ENCODE results near the gene CCR7.

CCR7 gene

DNA sequence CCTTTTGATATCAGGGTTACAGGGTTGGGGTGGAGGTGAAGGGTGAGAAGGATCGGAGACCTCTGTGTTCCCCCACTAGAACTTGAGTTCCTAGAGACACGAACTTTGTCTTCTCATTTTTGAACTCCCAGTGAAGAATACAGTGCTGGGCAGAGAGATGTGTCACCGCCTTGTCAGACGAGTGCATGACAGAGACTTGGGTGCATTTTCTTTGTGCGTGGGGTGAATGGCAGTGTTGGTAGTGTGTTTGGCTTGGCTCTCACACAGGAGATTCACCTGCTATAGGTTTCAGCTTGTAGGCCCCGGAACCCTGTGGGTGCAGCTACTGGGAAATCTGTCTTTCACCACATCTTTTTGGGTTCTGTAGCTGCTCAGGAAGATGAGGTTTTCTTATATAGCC lies 40.0 kb upstream of the CCR7 start:
- H3F3A ChIP-seq (ENCODE audit: insufficient read depth, low read length) = no peaks in the 10 kb centered on the region
- H3K9me2 ChIP-seq (replicated peaks; ENCODE audit: insufficient read depth, low read length) = no peaks in the 10 kb centered on the region
- no peak overlapping the region for H3K4me3 ChIP-seq (ENCODE audit: low read length)
- H3K4me2 ChIP-seq (ENCODE audit: low read depth, low read length) = no peak overlapping the region
- no peak overlapping the region for H3K9ac ChIP-seq (ENCODE audit: low read length)
- no peaks in the 10 kb centered on the region for H3K4me1 ChIP-seq (ENCODE audit: low read length)
- H3K27ac ChIP-seq (ENCODE audit: low read length) = no peak overlapping the region
- H4K20me1 ChIP-seq (ENCODE audit: insufficient read depth, low read length) = no peaks in the 10 kb centered on the region
- no peaks in the 10 kb centered on the region for H3K9me3 ChIP-seq (replicated peaks; ENCODE audit: insufficient read depth, low read length)
- no peak for DNase-seq
- no peaks in the 10 kb centered on the region for H3K79me2 ChIP-seq (ENCODE audit: low read length)
- H2AFZ ChIP-seq (ENCODE audit: low read length) = no peak overlapping the region
- no peaks in the 10 kb centered on the region for H3K27me3 ChIP-seq (replicated peaks; ENCODE audit: insufficient read depth, low read length)
- H3K36me3 ChIP-seq (replicated peaks; ENCODE audit: insufficient read depth, low read length) = no peaks in the 10 kb centered on the region
- TF ChIP-seq EZH2phosphoT487 (IDR thresholded peaks at IDR 0.05; ENCODE audit: low read length) = no peak
- TF ChIP-seq, protein P1, sequence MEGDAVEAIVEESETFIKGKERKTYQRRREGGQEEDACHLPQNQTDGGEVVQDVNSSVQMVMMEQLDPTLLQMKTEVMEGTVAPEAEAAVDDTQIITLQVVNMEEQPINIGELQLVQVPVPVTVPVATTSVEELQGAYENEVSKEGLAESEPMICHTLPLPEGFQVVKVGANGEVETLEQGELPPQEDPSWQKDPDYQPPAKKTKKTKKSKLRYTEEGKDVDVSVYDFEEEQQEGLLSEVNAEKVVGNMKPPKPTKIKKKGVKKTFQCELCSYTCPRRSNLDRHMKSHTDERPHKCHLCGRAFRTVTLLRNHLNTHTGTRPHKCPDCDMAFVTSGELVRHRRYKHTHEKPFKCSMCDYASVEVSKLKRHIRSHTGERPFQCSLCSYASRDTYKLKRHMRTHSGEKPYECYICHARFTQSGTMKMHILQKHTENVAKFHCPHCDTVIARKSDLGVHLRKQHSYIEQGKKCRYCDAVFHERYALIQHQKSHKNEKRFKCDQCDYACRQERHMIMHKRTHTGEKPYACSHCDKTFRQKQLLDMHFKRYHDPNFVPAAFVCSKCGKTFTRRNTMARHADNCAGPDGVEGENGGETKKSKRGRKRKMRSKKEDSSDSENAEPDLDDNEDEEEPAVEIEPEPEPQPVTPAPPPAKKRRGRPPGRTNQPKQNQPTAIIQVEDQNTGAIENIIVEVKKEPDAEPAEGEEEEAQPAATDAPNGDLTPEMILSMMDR (IDR thresholded peaks at IDR 0.05; ENCODE audit: low read length) = no peak
- TF ChIP-seq EZH2 (optimal IDR thresholded peaks at IDR 0.05; ENCODE audit: low read depth, low read length) = no peak

DNA sequence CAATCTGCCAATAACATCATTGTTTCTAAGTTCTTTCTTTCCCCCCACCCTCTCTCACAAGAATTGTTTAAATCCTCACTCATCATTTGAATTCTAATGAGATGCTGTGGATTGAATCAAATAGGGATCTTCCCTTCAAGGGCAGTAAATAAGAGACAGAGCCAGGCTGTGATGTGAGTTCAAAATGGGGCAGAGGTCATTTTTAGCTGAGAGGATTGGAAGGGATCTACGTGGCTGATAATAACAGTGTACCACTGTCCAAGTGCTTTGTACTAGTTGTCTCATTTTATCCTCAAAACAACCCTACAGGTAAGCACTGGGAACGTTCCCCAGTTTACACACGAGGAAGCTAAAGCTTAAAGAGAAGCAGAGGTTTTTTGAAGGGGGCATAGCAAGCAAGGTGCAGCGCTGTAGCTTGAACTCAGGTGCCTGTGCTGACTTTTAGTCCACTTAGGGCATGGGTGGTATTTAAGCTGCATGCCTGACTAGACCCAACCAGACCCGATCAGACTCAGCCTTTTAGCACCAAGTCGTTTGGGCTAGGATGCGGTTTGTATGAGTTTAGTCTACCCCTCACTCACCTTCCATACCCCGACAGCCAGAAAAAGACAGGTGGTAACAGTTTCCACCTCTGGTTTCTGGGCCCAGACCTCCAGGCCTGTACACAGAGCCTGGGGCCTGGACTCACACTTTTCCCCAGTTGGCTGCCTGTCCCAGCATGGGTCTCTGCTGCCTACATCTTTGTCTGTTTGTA lies 39.2 kb upstream of the CCR7 start:
- H3K9me3 ChIP-seq (replicated peaks; ENCODE audit: insufficient read depth, low read length) = no peaks in the 10 kb centered on the region
- H3K9ac ChIP-seq (ENCODE audit: low read length) = no peak overlapping the region
- no peaks in the 10 kb centered on the region for H3K27me3 ChIP-seq (replicated peaks; ENCODE audit: insufficient read depth, low read length)
- H3K36me3 ChIP-seq (replicated peaks; ENCODE audit: insufficient read depth, low read length) = no peaks in the 10 kb centered on the region
- H4K20me1 ChIP-seq (ENCODE audit: insufficient read depth, low read length) = no peaks in the 10 kb centered on the region
- H3K4me3 ChIP-seq (ENCODE audit: low read length) = no peak overlapping the region
- H3K27ac ChIP-seq (ENCODE audit: low read length) = no peak overlapping the region
- no peaks in the 10 kb centered on the region for H3K79me2 ChIP-seq (ENCODE audit: low read length)
- H2AFZ ChIP-seq (ENCODE audit: low read length) = no peak overlapping the region
- no peaks in the 10 kb centered on the region for H3F3A ChIP-seq (ENCODE audit: insufficient read depth, low read length)
- TF ChIP-seq, protein P1 (IDR thresholded peaks at IDR 0.05; ENCODE audit: low read length) = no peak
- TF ChIP-seq EZH2 (optimal IDR thresholded peaks at IDR 0.05; ENCODE audit: low read depth, low read length) = no peak
- TF ChIP-seq EZH2phosphoT487 (IDR thresholded peaks at IDR 0.05; ENCODE audit: low read length) = no peak
- no peak for DNase-seq
- H3K9me2 ChIP-seq (replicated peaks; ENCODE audit: insufficient read depth, low read length) = no peaks in the 10 kb centered on the region
- no peaks in the 10 kb centered on the region for H3K4me1 ChIP-seq (ENCODE audit: low read length)
- no peak overlapping the region for H3K4me2 ChIP-seq (ENCODE audit: low read depth, low read length)

DNA sequence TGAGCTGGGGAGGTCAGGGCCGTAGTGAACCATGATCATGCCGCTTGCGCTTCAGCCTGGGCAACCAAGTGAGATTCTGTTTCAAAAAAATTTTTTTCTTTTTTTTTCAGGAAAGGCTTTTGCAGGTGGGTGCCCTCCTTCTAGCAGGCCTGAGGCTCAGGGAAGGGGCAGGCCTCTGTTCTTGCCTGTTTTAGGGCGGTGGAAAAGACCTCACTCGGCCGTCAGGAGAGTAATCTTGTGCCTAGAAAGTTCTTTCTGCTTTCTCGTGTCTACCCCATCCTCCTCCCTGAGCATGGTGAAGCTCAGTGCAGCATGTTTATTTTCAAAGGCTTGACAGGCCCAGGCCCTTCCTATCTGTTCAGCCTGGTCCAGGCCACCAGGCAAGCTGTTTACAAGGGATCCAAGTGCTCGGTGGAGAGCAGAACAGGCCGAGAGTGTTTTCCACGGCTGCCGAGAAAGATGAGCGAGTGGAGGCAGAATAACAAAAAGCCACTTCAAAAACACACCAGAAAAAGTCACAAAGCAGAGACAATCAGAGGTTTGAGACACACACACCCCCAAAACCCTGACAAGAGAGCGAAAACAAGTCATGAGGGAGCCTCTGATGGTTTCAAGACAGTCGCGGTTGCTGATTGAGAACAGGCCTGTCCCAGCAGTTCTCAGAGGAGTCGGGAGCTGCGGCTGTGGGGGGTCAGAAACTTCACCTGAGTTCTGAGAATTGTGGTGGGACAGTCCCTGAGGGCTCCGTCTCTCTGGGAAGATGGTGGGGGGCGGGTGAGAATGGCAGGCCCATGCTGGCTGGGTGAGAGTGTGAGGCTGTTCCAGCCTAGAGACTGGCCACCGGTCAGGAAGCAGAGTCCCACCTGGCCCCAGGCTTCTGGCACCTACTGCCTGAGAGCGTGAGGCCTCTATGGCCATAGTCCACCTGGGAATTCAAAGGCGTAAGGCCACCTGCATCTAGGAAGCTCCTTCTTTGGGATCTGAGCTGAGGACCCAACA lies 37.5 kb upstream of the CCR7 start:
- Histone ChIP-seq H3K4me2 (ENCODE audit: low read depth, low read length) (no peak overlapping the region), H3K27me3 (replicated peaks; ENCODE audit: insufficient read depth, low read length) (no peaks in the 10 kb centered on the region), H2AFZ (ENCODE audit: low read length) (no peak overlapping the region), H3F3A (ENCODE audit: insufficient read depth, low read length) (0 out of 2 replicates have a peak, but pooled peaks cover 9% of the 10 kb centered on the region), H3K79me2 (ENCODE audit: low read length) (no peaks in the 10 kb centered on the region), H3K36me3 (replicated peaks; ENCODE audit: insufficient read depth, low read length) (no peaks in the 10 kb centered on the region), H3K27ac (ENCODE audit: low read length) (no peak overlapping the region), H3K4me1 (ENCODE audit: low read length) (peaks cover 15% of the 10 kb centered on the region), H4K20me1 (ENCODE audit: insufficient read depth, low read length) (no peaks in the 10 kb centered on the region), H3K4me3 (ENCODE audit: low read length) (no peak overlapping the region), H3K9me3 (replicated peaks; ENCODE audit: insufficient read depth, low read length) (no peaks in the 10 kb centered on the region), H3K9me2 (replicated peaks; ENCODE audit: insufficient read depth, low read length) (no peaks in the 10 kb centered on the region), H3K9ac (ENCODE audit: low read length) (no peak overlapping the region)
- TF ChIP-seq, protein P1 (IDR thresholded peaks at IDR 0.05; ENCODE audit: low read length) = no peak
- no peak for TF ChIP-seq EZH2 (optimal IDR thresholded peaks at IDR 0.05; ENCODE audit: low read depth, low read length)
- no peak for TF ChIP-seq EZH2phosphoT487 (IDR thresholded peaks at IDR 0.05; ENCODE audit: low read length)
- DNase-seq = no peak
